GM19463 (cell line): ENCODE data around the gene ZNF280D.
"Not testable (repeated sequence)": the region's sequence is repeated elsewhere in the genome, so short reads cannot be mapped to it uniquely, and the experiment has no call there.

Experiments
- ATAC-seq: cut with Tn5 transposase; IDR thresholded peaks from one replicate; pipeline ENCODE4 v1.9.1; 2021; ENCODE audit warnings: mild to moderate bottlenecking, moderate library complexity; ENCODE audit not compliant: unreplicated experiment

The ZNF280D gene

GRCh38 chr15:56733136-56734012, at the start of gene ZNF280D:
Gene ZNF280D, minus strand, starts transcription at chr15:56733509. Its CDS starts 26,400 bp downstream, at chr15:56707109.
- ATAC-seq = peak; percentile 78

- ATAC-seq = no peak
Measured at GRCh38 chr15:56782306-56782705, 49.0 kb upstream of the ZNF280D start.

- no peak for ATAC-seq
Measured at GRCh38 chr15:56781666-56782065, 48.4 kb upstream of the ZNF280D start.

- ATAC-seq = not testable (repeated sequence)
Measured at GRCh38 chr15:56780102-56780725, 46.9 kb upstream of the ZNF280D start.

- not testable (repeated sequence) for ATAC-seq
Measured at GRCh38 chr15:56779449-56779848, 46.1 kb upstream of the ZNF280D start.

- ATAC-seq = no peak
Measured at GRCh38 chr15:56778761-56779160, 45.5 kb upstream of the ZNF280D start.

- ATAC-seq = no peak
Measured at GRCh38 chr15:56776839-56777238, 43.5 kb upstream of the ZNF280D start.

GRCh38 chr15:56775641-56776040, 42.3 kb upstream of the ZNF280D start:
- no peak for ATAC-seq

GRCh38 chr15:56774356-56774755, 41.0 kb upstream of the ZNF280D start:
- no peak for ATAC-seq

GRCh38 chr15:56772868-56773639, 39.7 kb upstream of the ZNF280D start:
- no peak for ATAC-seq

GRCh38 chr15:56770173-56770572, 36.9 kb upstream of the ZNF280D start:
- ATAC-seq = no peak

- no peak for ATAC-seq
Measured at GRCh38 chr15:56767315-56767714, 34.0 kb upstream of the ZNF280D start.

- ATAC-seq = no peak
Measured at GRCh38 chr15:56765251-56765650, 31.9 kb upstream of the ZNF280D start.

GRCh38 chr15:56763141-56763895, 30.0 kb upstream of the ZNF280D start:
- no peak for ATAC-seq

- no peak for ATAC-seq
Measured at GRCh38 chr15:56760186-56760585, 26.9 kb upstream of the ZNF280D start.

- no peak for ATAC-seq
Measured at GRCh38 chr15:56759450-56759845, 26.1 kb upstream of the ZNF280D start.

- no peak for ATAC-seq
Measured at GRCh38 chr15:56758770-56759449, 25.6 kb upstream of the ZNF280D start.

- no peak for ATAC-seq
Measured at GRCh38 chr15:56757875-56758274, 24.6 kb upstream of the ZNF280D start.

GRCh38 chr15:56754772-56755370, 21.6 kb upstream of the ZNF280D start:
- ATAC-seq = no peak

GRCh38 chr15:56752986-56753385, 19.7 kb upstream of the ZNF280D start:
- no peak for ATAC-seq
